Ovary (tissue), 9 donors: ENCODE results near the gene PRKCE. TPM values are rescaled to one million over a fixed set of nuclear protein-coding genes. Genes with fewer than 3 reads are reported as not detected.

Experiments used
- DNase-seq, 5 donors: peaks; one replicate each; pipeline ENCODE4 v3.0.0-alpha.2; 2019 to 2020
- H3K27ac ChIP-seq, 2 donors: fragments of 200-600 bp; one replicate each; pipeline versions ENCODE4 v1.5.1 to v1.8.0; 2019 to 2022
- H3K27me3 ChIP-seq: fragments of 200-600 bp; one replicate; pipeline ENCODE4 v1.8.0; 2022
- H3K36me3 ChIP-seq: fragments of 200-600 bp; sonication (generic); one replicate; pipeline ENCODE4 v1.5.1; 2019
- H3K4me1 ChIP-seq: one replicate; pipeline ENCODE4 v1.8.1; 2013; ENCODE audit warnings: mild to moderate bottlenecking, moderate library complexity; ENCODE audit not compliant: insufficient read depth
- H3K4me3 ChIP-seq: fragments of 200-600 bp; sonication (generic); one replicate; pipeline ENCODE4 v1.5.1; 2017
- H3K9me3 ChIP-seq, 2 donors: fragments of 200-600 bp in 1 of 2; sonication (generic) in 1 of 2; one replicate each; pipeline versions ENCODE4 v1.5.1 to v1.8.1; 2013 to 2019; ENCODE audit warnings: mild to moderate bottlenecking in 1 of 2, moderate library complexity in 1 of 2
- EP300 ChIP-seq: sonication (generic); formaldehyde crosslinking; IDR thresholded peaks from one replicate; pipeline ENCODE4 v1.6.1; 2017; ENCODE audit warnings: antibody characterized with exemption
- POLR2A ChIP-seq: fragments of 450-650 bp; IDR thresholded peaks from one replicate; pipeline ENCODE4 v1.6.1; 2017; ENCODE audit warnings: antibody characterized with exemption, mild to moderate bottlenecking, moderate library complexity
- WGBS, 3 donors: extraction: QIAGEN DNeasy Blood & Tissue Kit in 1 of 3; methylation state at CpG; one replicate each; pipeline versions ENCODE4 v1.1.5 to v1.1.7; 2013 to 2017; 5-methylcytosine and 5-hydroxymethylcytosine counted together
- intact Hi-C, 4 donors: fragments of 100-400 bp; cut with DNase I; formaldehyde crosslinking; loops; one replicate each; pipeline versions ENCODE4 v1.11.0 to v1.15.1; 2022 to 2023
- polyA plus RNA-seq, 2 donors: library from polyadenylated mRNA; stranded (reverse); fragments of 200-250 nt in 1 of 2; fragments of 350-450 nt in 1 of 2; fragmentation: Illumina TruSeq in 1 of 2; extraction: RNeasy Lipid Tissue Mini Kit (QIAGEN cat#74804) in 1 of 2; gene quantifications; one replicate each; pipeline ENCODE4 v1.2.3, GENCODE V29; 2013 to 2014
- total RNA-seq, 7 donors: library from RNA; depleted of rRNA in 2 of 7; stranded (reverse); fragments of >200 nt in 2 of 7; fragmentation: NEBNext Ultra II Directional in 3 of 7; extraction: Animal tissue kit (Norgen Biotek cat#: 25700) in 3 of 7; gene quantifications; one replicate each; pipeline versions ENCODE4 v1.1.0 to v1.2.4, GENCODE V29; 2016 to 2023
- TF ChIP-seq, protein P1 (sequence below), 3 donors: fragments of 450-650 bp in 2 of 3; fragments of 200-600 bp in 1 of 3; IDR thresholded peaks; one replicate each; pipeline versions ENCODE4 v1.5.1 to v1.8.0; 2016 to 2022; ENCODE audit warnings: antibody characterized with exemption in 3 of 3, mild to moderate bottlenecking in 1 of 3
- donor health status: DM: no; HTN: no; CAD: no; lungs with moderate emphysema.
- donor health status: DM: no; HTN: no; CAD: no.
- donor health status: Bipolar disorder and iron deficiency.
- donor health status: DM: yes; HTN: yes; CAD: no.
- donor health status: DM: no; HTN: no; CAD: no.
- donor health status: DM: yes; HTN: yes; CAD: no.

PRKCE gene
- total and polyA plus RNA-seq, 9 donors: 3.1 to 22.8 (median 12.8) TPM

DNA sequence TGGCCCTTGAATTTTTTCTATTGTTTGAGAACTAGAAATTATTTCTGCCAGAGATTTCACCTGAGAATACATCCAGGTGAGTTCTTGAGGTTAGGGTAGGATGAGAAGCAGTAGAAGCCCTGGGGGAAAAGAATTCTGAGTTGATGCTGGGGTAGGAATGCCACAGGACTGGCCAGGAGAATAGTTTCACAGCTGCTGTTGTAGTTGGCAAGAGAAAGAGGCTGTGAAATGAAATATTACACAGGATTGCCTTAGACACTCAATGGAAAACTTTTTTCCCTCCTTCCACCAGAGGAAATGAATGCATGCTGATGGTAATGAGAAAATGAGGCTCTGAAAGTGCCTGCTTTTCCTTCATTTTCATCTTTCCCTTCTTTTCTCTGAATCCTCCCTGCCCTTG is 54.6 kb downstream of the PRKCE start:
- H3K27ac ChIP-seq: no peak overlapping the region
- no peak for TF ChIP-seq EP300
- no peak for TF ChIP-seq POLR2A
- TF ChIP-seq, protein P1, sequence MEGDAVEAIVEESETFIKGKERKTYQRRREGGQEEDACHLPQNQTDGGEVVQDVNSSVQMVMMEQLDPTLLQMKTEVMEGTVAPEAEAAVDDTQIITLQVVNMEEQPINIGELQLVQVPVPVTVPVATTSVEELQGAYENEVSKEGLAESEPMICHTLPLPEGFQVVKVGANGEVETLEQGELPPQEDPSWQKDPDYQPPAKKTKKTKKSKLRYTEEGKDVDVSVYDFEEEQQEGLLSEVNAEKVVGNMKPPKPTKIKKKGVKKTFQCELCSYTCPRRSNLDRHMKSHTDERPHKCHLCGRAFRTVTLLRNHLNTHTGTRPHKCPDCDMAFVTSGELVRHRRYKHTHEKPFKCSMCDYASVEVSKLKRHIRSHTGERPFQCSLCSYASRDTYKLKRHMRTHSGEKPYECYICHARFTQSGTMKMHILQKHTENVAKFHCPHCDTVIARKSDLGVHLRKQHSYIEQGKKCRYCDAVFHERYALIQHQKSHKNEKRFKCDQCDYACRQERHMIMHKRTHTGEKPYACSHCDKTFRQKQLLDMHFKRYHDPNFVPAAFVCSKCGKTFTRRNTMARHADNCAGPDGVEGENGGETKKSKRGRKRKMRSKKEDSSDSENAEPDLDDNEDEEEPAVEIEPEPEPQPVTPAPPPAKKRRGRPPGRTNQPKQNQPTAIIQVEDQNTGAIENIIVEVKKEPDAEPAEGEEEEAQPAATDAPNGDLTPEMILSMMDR (IDR thresholded peaks at IDR 0.05): no peak

GRCh38 chr2:45707006-45707405 is 55.5 kb downstream of the PRKCE start:
- intact Hi-C loops: no loop called here
- DNase-seq: no peak
- TF ChIP-seq, protein P1 (IDR thresholded peaks at IDR 0.05): no peak
- no peak for TF ChIP-seq EP300
- TF ChIP-seq POLR2A: no peak
- Histone ChIP-seq H3K36me3 (no peaks in the 10 kb centered on the region), H3K27me3 (no peaks in the 10 kb centered on the region), H3K9me3 (no peaks in the 10 kb centered on the region), H3K4me3 (no peak overlapping the region), H3K4me1 (peaks cover 1% of the 10 kb centered on the region), H3K27ac (no peak overlapping the region)
- 86 to 98% (median 90%) methylated on average over 3 of the region's 3 CpGs for WGBS, 3 donors

More for the DNA sequence above, 54.6 kb downstream of the PRKCE start:
- Histone ChIP-seq H3K27me3 (no peaks in the 10 kb centered on the region), H3K36me3 (no peaks in the 10 kb centered on the region), H3K4me1 (peaks cover 1% of the 10 kb centered on the region), H3K4me3 (no peak overlapping the region), H3K9me3 (no peaks in the 10 kb centered on the region)
- intact Hi-C loops: no loop called here
- DNase-seq: no peak

DNA sequence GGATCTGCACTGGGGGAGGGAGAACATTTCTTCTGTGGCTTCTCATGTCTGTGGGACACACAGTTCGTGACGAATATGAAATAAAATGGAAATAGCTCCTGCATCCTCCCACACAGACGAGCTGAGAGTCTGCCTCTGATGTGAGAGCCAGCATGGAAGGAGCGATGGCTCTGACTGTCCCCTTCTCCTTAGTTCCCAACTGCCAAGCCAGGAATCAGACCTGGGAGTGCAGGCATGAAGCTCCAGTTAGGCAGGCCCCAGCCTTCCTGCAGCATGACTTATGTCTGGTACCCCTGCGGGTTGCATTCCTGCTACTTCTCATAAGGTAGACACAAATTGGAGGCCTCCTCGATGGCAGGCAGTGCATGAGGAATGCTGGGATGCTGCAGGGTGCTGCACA is 56.2 kb downstream of the PRKCE start:
- WGBS, 3 donors: 47 to 68% (median 65%) methylated on average over 6 of the region's 6 CpGs
- no peak for DNase-seq
- intact Hi-C loops: no loop called here
- H3K9me3 ChIP-seq: no peaks in the 10 kb centered on the region
- TF ChIP-seq, protein P1 (IDR thresholded peaks at IDR 0.05): no peak
- TF ChIP-seq POLR2A (no peak), EP300 (no peak)
- H3K27ac ChIP-seq: no peak overlapping the region
- H3K4me3 ChIP-seq: no peak overlapping the region
- H3K4me1 ChIP-seq: peaks cover 1% of the 10 kb centered on the region
- H3K36me3 ChIP-seq: no peaks in the 10 kb centered on the region
- no peaks in the 10 kb centered on the region for H3K27me3 ChIP-seq

- 85 to 98% (median 97%) methylated on average over 3 of the region's 3 CpGs for WGBS, 3 donors
- no peaks in the 10 kb centered on the region for H3K36me3 ChIP-seq
- H3K4me3 ChIP-seq: no peak overlapping the region
- H3K27me3 ChIP-seq: no peaks in the 10 kb centered on the region
- no peaks in the 10 kb centered on the region for H3K9me3 ChIP-seq
- intact Hi-C loops: no loop called here
- no peak overlapping the region for H3K27ac ChIP-seq
- DNase-seq: no peak
- peaks cover 1% of the 10 kb centered on the region for H3K4me1 ChIP-seq
- no peak for TF ChIP-seq EP300
- TF ChIP-seq, protein P1 (IDR thresholded peaks at IDR 0.05): no peak
These were observed 57.0 kb downstream of the PRKCE start for GRCh38 chr2:45708501-45708900.

GRCh38 chr2:45709137-45709536 is 57.7 kb downstream of the PRKCE start:
- Histone ChIP-seq H3K4me3 (no peak overlapping the region), H3K27ac (no peak overlapping the region), H3K36me3 (no peaks in the 10 kb centered on the region), H3K27me3 (no peaks in the 10 kb centered on the region), H3K4me1 (peaks cover 3% of the 10 kb centered on the region), H3K9me3 (no peaks in the 10 kb centered on the region)
- 83 to 88% (median 83%) methylated on average over 1 of the region's 1 CpG for WGBS, 3 donors
- DNase-seq: no peak
- intact Hi-C loops: no loop called here
- TF ChIP-seq POLR2A (no peak), EP300 (no peak)
- TF ChIP-seq, protein P1 (IDR thresholded peaks at IDR 0.05): no peak
